Suprapubic skin (tissue), 4 donors: ENCODE results near the gene LEFTY1.

Experiments used
- CTCF ChIP-seq, 2 donors: fragments of 200-600 bp in 1 of 2; fragments of 450-650 bp in 1 of 2; sonication (generic) in 1 of 2; IDR thresholded peaks; one replicate each; pipeline ENCODE4 v1.5.1; 2016 to 2019; ENCODE audit warnings: antibody characterized with exemption in 2 of 2, mild to moderate bottlenecking in 1 of 2, moderate library complexity in 1 of 2
- POLR2A ChIP-seq, 2 donors: fragments of 450-650 bp; IDR thresholded peaks; one replicate each; pipeline ENCODE4 v1.6.1; 2017; ENCODE audit warnings: antibody characterized with exemption in 2 of 2, mild to moderate bottlenecking in 2 of 2, moderate library complexity in 2 of 2
- POLR2AphosphoS5 ChIP-seq, 3 donors: sonication (generic); formaldehyde crosslinking; IDR thresholded peaks; one replicate each; pipeline ENCODE4 v1.6.1; 2017; ENCODE audit warnings: antibody characterized with exemption in 3 of 3

DNA sequence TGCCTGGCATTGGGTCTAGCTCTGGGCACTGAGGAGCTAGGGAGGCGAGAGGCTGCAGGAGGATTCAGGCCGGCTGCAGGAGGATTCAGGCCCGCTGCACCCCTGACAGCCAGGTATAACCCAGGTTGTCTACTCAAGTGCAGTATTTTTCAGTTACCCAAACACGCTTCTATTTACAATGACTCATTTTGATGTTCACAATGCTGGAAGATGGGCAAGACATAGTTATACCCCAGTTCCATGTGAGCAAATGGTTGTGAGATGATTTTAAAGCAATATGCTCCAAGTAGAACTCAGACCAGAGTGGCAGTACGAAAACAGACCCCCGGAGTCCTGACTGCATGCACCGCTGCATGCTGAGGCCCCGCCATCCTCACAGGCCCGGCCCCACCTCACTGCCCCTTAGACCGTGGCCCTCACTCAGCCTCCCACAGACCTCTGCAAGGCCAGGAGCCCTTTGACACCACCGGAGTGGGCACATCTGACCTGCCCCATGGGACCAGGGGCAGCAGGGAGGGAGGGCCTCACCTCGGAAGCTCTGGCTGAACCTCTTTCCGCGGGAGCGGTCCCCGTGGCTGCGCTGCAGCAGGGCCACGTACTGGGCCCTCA lies 553 bp downstream of the LEFTY1 start:
- TF ChIP-seq CTCF (IDR thresholded peaks at IDR 0.05), result no peak
- TF ChIP-seq POLR2AphosphoS5 (IDR thresholded peaks at IDR 0.05), result no peak
- TF ChIP-seq POLR2A (IDR thresholded peaks at IDR 0.05), result no peak
